GM19468 (cell line): ENCODE data around the gene UBR7.
"Not testable (repeated sequence)": the region's sequence is repeated elsewhere in the genome, so short reads cannot be mapped to it uniquely, and the experiment has no call there.

ENCODE experiments used
- ATAC-seq: cut with Tn5 transposase; IDR thresholded peaks from one replicate; pipeline ENCODE4 v1.9.1; 2021; ENCODE audit warnings: mild to moderate bottlenecking, moderate library complexity, moderate number of reproducible peaks; ENCODE audit not compliant: unreplicated experiment; ENCODE audit errors: extremely low read depth

UBR7 gene

DNA sequence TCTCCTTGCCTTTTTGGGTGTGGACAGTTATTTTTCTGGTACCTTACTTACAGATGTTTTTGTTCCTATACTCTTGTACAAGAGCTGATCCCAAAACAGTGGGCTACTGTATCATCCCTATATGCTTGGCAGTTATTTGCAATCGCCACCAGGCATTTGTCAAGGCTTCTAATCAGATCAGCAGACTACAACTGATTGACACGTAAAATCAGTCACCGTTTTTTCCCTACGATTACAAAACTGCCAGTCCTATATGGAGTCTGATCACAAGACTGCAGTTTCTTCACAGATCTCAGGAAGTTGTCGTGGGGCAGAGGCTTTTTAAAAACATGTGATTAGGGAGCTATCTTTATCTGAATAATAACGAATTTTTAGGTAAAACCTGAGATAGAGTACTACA is 20.6 kb upstream of the UBR7 start:
- no peak for ATAC-seq

DNA sequence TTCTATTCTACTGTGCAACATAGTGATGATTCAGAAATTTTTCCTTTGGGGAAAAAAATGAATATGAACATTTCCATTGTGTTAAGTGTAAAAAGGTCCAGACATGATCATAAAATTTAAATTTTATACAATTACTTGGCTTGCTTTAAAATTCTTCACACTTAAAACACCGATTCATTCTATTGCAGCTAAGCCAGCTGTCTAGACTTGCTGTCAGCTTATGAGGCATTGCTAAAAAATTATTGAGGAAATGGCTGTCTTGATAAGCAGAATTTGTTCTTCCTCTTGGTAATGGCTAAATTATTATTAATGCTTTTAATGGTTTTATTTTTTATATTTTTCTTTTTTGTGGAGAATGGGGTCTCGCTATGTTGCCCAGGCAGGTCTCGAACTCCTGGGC is 20.1 kb upstream of the UBR7 start:
- ATAC-seq: no peak

DNA sequence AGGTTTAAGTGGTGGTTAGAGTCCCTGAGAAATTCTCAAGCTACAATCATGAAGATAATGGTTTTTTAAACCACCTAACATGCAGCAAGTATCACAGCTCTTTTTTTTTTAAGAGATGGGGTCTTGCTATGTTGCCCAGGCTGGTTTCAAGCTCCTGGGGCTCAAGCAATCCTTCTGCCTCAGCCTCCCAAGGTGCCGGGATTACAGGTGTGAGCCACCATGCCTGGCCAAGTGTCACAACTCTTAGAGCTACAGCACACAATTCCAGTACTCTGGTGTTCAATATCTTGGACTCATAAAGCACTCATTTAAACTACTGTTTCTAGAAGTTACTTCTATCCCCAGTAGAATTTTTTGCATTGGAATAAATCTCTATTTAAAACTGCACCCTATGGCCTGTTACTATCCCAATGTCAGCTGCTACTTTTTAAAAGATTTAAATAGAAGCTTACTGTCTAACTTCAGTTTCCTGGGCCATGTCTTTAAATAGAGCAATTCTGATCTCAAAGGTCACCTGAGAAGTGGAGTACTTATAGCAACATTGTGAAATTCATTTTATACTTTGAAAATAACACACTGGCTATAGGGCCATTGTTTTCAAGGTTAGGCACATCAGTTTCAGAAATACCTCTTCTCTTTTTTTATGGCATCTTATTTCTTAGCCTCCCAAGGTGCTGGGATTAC is 11.6 kb upstream of the UBR7 start:
- ATAC-seq: no peak

DNA sequence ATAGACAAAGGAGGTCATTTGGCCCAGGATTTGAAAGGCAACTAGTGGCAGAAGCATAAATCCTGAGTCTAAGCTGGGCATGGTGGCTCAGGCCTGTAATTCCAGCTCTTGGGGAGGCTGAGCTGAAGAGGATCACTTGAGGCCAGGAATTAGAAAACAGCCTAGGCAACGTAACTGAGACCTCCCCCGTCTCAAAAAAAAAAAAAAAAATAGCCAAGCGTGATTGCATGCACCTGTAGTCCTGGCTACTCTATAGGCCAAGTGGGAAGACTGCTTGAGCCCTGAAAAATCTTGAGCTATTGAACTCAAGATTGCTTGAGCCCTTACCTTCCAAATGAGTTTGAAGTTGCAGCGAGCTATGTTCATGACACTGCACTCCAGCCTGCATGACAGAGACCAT is 8.0 kb upstream of the UBR7 start:
- ATAC-seq: no peak

DNA sequence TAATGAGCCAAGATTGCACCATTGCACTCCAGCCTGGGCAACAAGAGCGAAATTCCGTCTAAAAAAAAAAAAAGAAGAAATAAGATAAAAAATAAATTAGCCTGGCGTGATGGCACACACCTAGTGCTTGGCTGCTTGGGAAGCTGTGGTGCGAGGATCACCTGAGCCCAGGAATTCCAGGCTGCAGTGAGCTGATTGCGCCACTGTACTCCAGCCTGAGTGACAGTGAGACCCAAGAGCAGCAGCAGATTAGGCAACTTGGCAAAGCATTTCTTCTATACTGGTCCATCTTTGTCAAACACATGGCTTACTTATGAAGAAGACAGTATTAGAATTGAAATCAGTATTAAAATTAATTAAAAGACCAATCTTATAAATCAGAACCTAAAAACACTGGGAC is 6.5 kb upstream of the UBR7 start:
- ATAC-seq: no peak

DNA sequence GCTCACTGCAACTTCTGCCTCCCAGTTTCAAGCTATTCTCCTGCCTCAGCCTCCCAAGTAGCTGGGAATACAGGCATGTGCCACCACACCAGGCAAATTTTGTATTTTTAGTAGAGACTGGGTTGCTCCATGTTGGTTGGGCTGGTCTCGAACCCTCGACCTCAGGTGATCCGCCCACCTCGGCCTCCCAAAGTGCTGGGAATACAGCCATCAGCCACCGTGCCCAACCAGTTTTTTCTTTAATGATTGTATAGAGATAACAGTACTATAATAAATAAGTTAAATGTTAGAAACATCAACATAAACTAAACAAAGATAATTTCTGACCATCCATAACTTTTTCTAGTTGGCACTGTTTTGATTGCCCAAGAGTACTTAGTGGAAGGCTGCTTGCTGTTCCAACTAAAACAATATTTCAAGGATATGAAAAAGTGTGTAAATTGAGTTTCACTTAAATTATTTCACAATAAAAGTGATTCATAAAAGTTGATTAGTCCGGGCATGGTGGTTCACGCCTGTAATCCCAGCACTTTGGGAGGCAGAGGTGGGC is 5.8 kb upstream of the UBR7 start:
- no peak for ATAC-seq

DNA sequence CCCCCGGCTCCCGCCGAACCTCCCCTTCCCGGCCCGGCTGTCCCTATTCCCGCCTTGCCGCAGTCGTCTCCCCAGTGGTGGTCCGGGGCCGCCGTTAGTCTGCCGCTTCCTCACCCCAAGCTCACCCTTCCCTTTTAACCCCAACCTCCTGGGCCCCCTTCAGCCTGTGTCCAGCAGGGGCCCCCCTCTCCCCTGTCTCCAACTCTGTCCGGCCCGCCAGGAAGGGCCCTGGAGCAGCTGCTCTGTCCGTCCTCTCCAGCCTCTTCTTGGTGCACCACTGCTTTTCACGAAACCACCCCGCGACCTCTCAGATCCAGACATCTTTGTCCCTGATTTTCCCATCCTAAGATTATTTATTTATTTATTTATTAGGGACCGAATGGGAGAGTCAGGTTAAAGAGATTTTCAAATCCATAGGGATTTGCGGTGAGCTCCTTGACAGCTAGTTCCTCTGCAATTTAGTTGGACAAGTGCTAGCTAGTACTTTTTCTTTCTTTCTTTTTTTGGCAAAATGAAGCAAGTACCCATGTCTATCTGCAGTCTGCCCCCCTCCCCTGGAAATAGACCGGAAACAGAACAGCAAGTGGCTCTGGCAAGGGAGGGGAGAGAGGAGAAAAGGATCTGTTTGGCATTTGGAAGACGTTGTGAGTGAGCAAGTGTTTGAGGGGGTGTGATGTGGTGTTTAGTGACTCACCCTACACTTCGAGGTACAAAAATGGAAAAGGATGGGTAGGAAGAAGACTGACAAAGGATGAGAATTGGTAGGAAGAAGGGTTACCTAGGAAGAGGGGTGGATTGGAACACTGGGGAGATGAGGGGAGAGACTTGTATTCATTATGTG is 632 bp downstream of the UBR7 start:
- no peak for ATAC-seq

DNA sequence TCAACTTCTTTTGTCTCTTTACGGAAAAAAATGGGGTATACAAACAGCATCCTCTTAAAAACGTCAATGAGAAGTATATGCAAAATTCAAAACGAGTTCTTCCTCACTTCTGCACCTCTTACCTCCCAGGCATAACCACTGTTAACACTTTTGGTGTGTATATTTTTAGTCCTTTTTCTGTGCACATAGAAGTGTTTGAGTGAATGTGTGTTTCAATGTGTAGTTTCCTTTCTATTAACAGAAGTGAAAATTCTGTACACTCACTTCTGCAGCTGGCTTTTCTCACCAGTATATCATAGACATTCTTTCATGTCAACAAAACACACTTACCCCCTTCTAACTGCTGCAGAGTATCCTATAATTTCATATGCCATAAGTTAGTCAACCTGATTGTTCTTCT is 5.4 kb downstream of the UBR7 start:
- ATAC-seq: peak; percentile 74

DNA sequence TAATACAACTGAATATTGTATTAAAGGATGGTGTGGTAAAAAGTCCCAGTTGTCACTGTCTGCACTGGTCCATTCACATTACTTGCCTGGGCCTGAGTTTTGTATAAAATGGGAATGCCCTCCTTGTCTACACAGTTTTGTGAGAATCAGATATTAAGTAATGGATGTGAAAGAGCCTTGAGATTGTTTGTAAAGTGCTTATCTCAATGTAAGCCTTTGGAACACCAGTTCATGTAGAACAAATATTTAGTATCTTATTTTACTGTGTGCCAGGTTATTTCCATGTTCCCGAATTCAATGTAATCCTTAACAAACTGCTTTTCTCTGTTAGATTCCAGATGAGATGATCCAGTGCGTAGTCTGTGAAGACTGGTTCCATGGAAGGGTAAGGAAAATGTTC is 7.5 kb downstream of the UBR7 start:
- no peak for ATAC-seq

DNA sequence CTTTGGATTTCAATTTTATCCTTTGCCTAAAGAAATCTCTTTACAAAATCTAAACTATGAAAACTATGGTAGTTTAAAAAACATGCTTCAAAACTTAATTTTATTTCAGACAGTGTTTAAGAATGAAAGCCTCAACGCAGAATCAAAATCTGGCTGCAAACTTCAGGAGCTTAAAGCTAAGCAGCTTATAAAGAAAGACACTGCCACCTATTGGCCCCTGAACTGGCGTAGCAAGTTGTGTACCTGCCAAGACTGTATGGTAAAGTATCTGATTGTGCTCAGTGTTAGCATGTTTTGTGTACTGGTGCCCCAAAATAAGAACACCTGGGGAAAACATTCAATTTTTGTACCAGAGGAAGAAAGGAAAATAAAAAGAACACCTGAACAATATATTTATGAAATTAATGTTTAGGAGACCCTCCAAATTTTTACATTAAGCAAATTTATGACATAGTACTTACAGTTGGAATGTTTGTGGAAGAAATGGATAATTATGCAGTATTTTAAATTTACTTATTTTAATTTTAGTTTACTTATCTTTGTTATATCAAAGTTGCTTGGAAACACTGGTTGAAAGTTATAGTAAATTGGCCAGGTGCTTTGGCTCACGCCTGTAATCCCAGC is 12.2 kb downstream of the UBR7 start:
- peak; percentile 52 for ATAC-seq

DNA sequence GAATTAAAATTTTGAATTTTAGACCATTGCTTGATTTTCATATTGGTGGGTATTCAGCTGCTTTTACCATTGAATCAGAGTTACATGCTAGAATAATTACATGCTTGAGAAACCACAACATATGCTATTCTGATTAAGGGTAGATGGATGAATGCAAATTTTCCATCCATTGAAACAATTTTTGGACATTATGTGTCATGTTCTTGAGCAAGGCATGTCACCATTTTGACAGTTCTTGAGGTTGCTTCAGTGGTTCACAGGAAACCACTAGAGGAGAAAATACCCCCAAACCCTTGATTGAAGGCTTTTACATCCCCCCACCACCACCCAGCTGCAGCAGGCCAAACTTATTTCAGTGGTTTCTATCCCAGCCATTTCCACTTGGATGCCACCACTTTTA is 13.5 kb downstream of the UBR7 start:
- no peak for ATAC-seq

DNA sequence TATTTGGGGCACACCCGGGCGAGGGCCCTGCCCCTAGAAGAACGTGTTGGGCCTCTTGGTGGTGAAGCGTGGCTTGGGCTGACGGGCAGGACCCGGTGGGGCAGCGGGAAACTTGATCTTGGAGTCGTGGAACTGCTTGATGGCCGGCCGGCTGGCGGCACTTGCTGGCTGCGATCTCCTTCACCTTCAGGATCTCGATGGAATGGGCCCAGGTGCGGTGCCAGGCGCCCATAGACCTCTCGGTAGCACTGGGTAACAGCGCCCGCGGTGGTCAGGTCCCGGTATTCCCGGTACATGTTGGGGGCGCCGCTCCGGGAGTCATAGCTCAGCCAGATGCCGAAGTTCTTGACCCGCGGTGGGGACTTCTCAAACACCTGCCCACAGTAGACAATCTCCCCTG is 16.5 kb downstream of the UBR7 start:
- no peak for ATAC-seq

DNA sequence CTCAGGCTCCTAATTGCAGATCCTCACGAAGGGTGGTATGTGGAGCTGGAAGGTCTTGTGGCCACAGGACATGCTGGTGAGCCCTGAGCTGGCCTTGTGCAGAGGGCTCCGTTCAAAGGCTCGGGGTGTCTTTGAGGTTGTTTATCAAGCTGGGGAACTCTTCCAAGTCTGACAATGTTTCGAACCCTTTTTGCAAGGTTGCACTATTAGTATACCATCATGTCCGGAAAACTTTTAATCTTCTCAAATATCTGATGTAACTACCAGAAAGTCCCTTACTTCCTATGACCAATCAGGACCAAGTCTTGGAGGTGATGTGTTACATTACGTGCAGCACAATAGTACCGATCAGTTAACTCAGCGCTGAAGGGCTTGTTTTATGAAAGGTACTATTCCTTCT is 21.5 kb downstream of the UBR7 start:
- ATAC-seq: no peak

DNA sequence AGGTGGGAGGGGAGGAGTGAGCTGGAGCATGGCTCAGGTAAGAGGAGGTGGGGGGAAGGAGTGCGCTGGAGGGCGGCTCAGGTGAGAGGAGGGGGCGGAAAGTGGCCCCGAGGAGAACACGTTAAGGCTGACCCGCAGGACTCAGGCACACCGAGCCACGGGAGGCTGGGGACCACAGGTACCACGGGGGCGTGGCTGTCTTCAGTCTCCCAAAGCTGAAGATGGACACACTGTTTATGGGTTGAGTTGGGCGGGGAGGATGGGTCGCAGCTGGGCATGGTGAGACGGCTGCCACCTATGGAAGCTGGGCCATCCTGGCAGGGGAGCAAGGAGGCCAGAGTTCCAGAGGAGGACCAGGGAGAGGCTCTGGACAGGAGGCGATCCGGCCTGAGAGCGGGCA is 23.5 kb downstream of the UBR7 start:
- ATAC-seq: no peak

DNA sequence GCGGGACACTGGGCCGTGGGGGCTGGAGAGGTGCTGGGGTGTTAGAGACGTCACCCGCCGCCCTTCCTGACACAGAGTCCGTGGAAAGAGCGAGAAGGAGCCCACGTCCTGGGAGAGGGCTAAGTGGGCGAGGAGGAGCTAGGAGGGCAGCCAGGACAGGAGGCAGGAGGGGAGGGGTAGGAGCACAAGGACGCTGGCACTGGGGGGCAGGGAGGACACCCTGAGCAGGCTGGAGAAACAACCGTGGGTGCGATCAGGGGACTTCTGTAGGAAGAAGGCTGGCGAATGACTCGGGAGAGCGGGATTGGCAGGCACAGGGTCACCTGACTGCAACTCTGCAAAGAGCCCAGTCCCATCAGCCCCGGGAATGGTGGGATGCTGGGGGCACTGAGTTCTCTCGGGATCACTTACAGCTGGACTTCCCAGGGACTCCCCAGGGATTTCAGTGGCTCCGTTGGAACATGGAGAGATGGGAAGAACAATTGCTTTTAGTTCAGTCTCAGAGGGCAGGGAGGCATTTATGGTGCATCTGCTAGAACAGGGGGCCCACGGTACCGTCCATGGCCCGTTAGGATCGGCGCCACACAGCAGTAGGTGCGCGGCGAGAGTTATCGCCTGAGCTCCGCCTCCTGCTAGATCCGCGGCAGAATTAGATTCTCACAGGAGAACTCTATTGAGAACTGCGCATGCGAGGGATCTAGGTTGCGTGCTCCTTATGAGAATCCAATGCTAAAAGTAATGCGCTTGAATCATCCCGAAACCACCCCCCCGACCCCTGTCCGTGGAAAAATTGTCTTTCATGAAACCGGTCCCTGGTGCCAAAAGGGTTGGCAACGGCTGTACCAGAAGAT is 24.3 kb downstream of the UBR7 start:
- no peak for ATAC-seq

DNA sequence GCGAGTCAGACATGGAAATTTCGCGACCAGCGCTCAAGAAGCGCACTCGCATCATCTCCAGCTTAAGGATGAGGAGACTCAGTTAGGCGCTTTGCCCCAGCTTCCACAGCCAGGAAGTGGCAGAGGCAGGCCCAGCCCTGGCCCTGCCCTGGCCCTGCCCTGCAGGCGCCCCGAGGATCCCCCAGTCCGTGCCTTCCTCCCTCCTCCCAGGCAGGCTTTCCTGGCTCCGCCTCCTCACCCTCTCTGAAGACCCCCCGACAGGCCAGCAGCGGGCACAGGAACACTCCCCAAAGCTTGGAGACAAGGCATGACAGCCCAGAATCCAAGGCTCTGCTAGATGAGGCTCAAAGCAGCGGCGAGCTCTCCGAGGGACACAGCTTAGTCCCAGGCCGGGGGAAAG is 25.1 kb downstream of the UBR7 start:
- no peak for ATAC-seq

DNA sequence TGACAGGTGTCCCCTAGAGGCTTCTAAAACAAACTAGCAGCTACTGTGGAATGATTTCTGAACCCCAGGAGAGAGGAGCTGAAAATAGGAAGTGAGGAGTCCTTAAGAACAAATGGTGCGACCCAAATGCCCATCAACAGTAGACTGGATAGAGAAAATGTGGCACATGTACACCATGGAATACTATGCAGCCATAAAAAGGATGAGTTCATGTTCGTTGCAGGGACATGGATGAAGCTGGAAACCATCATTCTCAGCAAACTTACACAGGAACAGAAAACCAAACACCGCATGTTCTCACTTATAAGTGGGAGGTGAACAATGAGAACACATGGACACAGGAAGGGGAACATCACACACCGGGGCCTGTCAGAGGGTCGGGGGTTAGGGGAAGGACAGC is 26.0 kb downstream of the UBR7 start:
- not testable (repeated sequence) for ATAC-seq

DNA sequence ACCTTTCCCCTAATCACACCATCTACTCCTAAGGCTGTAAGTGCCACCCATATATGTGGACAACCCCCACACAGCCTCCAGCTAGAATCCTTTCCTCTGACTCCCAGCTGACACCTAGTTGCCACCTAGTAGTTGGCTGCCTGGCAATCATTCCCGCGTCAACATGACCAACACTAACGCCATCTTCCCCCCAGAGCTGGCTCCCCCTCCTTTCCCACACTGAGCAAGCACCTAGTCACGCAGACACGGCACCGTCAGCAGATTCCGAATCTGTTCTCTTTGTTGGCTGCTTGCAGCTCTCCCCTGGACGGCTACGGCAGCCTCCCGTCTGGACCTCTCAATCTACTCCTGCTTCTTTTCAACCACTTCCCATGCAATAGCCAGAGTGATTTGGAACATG is 27.7 kb downstream of the UBR7 start:
- no peak for ATAC-seq

DNA sequence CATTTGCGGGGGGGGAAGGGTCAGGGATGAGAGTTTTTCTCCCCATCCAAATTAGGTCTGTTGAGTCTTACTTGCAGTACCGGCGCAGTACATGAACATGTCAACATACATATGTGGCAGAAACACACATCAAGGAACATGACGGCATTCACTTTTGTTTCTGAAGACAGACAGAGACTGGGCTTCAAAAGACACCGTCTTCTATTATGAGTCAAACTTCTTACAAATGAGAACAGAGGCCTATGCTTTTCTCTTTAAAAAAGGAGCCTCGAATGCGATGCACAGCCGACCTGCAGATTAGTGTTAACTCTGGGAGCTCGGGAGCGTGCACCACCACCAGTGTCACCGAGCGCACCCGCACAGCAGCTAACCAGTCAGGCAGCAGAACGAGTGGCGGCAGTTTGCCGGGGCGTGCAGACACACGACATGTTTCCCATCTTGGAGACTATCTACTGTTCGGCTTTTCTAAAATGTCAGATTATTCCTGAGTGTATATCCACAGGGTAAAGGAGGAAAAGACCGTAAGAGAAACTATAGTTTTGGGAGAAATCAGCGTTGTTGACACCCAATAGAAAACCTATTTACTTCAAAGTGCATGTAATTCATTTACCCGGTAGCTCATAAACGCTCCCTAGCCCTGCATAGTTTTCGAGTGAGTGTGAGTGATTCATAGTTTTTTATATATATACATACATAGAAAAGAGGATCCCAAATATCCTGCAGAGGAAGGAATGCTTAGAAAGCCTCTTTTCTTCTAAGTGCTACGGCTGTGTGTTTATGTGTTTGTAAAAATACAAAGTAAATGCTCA is 33.0 kb downstream of the UBR7 start:
- ATAC-seq: no peak

DNA sequence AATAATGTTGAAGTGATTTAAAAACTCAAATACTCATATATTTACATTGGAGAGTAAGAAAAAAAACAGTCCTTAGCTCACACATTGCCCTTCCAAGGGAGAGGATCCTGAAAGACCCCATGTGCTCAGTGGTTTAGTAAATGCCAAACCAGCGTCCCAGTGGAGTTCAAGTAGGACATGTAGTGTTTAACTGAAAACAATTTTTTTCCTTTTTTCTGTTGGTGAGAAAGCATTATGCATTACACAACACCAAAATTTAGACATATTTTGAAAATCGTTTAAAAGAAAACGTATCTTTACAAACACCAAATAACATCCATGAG is 33.6 kb downstream of the UBR7 start:
- no peak for ATAC-seq
